Naive thymus-derived CD8-positive, alpha-beta T cell (primary cell): ENCODE measurements around the gene SRPK2. TPM values are rescaled to one million over a fixed set of nuclear protein-coding genes. Genes with fewer than 3 reads are reported as not detected.
"Not testable (repeated sequence)": the region's sequence is repeated elsewhere in the genome, so short reads cannot be mapped to it uniquely, and the experiment has no call there.

Experiments used
- ATAC-seq, 2 donors: fragments of 150-1000 bp; cut with Tn5 transposase in 1 of 2; sonication (Bioruptor Pico), chemical (Tn5 transposase) in 1 of 2; 1 replicate in 1 of 2; 2 replicates in 1 of 2; pipeline ENCODE4 v1.10.0; 2021; ENCODE audit warnings: mild to moderate bottlenecking in 2 of 2, moderate library complexity in 2 of 2
- POLR2A ChIA-PET: fragments of 350-600 bp; sonication (Branson Sonifier 250); formaldehyde crosslinking; loops from one replicate; lab custom pipeline; 2021; ENCODE audit warnings: antibody characterized with exemption; lab: Charles Lee
- DNase-seq, 10 donors: peaks; one replicate each; pipeline versions ENCODE4 v3.0.0 to v3.0.0-alpha.2; 2020 to 2022
- H3K27ac Mint-ChIP-seq, 10 donors: one replicate each; pipeline ENCODE4 v1.8.0; 2020 to 2022; ENCODE audit warnings: mild to moderate bottlenecking in 10 of 10, mixed read lengths in 10 of 10, moderate library complexity in 4 of 10, inconsistent platforms in 1 of 10
- H3K27me3 Mint-ChIP-seq, 5 donors: one replicate each; pipeline ENCODE4 v1.8.0; 2021 to 2022; ENCODE audit warnings: mixed read lengths in 5 of 5
- H3K36me3 Mint-ChIP-seq, 3 donors: one replicate each; pipeline ENCODE4 v1.8.0; 2020 to 2022; ENCODE audit warnings: mixed read lengths in 3 of 3, mild to moderate bottlenecking in 2 of 3, inconsistent platforms in 1 of 3
- H3K4me1 Mint-ChIP-seq, 4 donors: one replicate each; pipeline ENCODE4 v1.8.0; 2021 to 2022; ENCODE audit warnings: mixed read lengths in 4 of 4
- H3K4me3 Mint-ChIP-seq, 10 donors: one replicate each; pipeline ENCODE4 v1.8.0; 2020 to 2022; ENCODE audit warnings: mild to moderate bottlenecking in 10 of 10, mixed read lengths in 10 of 10, moderate library complexity in 6 of 10, inconsistent platforms in 1 of 10
- H3K9me3 Mint-ChIP-seq, 9 donors: one replicate each; pipeline ENCODE4 v1.8.0; 2020 to 2022; ENCODE audit warnings: mixed read lengths in 9 of 9, mild to moderate bottlenecking in 3 of 9, inconsistent platforms in 1 of 9, moderate library complexity in 1 of 9
- polyA plus RNA-seq, 3 donors: library from polyadenylated mRNA; unstranded; fragments of 300-500 nt; fragmentation: Illumina TruSeq; gene quantifications; one replicate each; pipeline ENCODE4 v1.2.3, GENCODE V29; 2021
- total RNA-seq, 8 experiments: library from RNA in 2 of 8; stranded (reverse) in 2 of 8; gene quantifications; one replicate each; pipeline ENCODE4 v1.2.3 and lab custom pipeline; 2021 to 2026

The SRPK2 gene
- total and polyA plus RNA-seq, 5 experiments from 2014 or later: 39.2 to 47.1 (median 40.4) TPM

DNA sequence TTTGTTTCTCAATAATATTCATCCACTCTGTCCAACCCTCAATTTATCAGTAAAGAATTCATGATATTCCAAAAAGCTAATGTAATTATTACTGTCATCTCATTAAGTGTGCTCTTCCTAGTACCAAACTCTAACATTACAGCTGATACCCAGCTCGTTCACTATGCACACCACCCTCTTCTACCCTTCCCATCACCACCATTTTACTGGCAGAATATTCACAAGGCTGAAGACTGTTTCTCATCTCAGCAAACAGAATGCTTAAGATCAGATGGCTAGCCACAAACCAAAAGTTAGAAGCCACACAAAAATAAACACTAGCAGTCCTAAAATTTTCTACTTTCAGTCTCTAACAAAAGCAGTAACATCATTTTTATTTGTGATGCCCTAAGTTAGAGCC, 121.5 kb downstream of the SRPK2 start:
- H3K4me1 Mint-ChIP-seq: peaks cover 26 to 86% (median 65%) of the 10 kb centered on the region in 4 donors
- POLR2A ChIA-PET: interaction anchor here (1.6 kb wide), 1 partner anchor 17 kb away, joined by 4 read pairs; no protein-coding TSS in a partner anchor
- H3K9me3 Mint-ChIP-seq: no peaks in the 10 kb centered on the region
- H3K4me3 Mint-ChIP-seq: peak overlapping the region; percentile 53 to 93 (median 82)
- H3K27me3 Mint-ChIP-seq: no peaks in the 10 kb centered on the region
- peak in 2 of 10 donors; percentile 6 to 15 for DNase-seq
- H3K27ac Mint-ChIP-seq: peak overlapping the region; percentile 13 to 93 (median 76)
- peaks cover 0 to 4% (median 0%) of the 10 kb centered on the region in 3 donors for H3K36me3 Mint-ChIP-seq
- peak in 1 of 2 donors; percentile 32 for ATAC-seq

DNA sequence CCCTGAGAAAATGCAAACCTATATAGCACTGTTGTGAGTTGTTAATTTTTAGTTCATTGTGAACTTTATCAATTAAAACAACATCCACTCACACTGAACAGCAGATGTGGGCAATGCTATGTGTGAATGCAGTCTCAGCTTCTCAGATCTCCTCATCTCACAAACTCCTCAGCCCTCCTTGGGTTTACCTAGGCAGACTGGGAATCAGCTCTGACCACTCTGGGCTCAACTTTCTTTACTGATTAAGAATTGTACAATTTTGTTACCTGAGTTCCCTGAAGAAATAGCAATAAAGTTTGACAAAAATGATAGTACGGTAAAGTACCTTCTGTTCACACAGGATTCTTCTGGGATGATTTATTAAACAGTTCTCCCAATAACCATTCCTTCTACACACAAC, 124.0 kb downstream of the SRPK2 start:
- no peaks in the 10 kb centered on the region for H3K27me3 Mint-ChIP-seq
- H3K36me3 Mint-ChIP-seq: peaks cover 0 to 7% (median 5%) of the 10 kb centered on the region in 3 donors
- H3K27ac Mint-ChIP-seq: peak overlapping the region in 1 of 10 donors; percentile 72
- DNase-seq (no peak), ATAC-seq (no peak)
- POLR2A ChIA-PET: no interaction called here
- peaks cover 0 to 7% (median 0%) of the 10 kb centered on the region in 9 donors for H3K9me3 Mint-ChIP-seq
- peak overlapping the region in 1 of 10 donors; percentile 16 for H3K4me3 Mint-ChIP-seq
- H3K4me1 Mint-ChIP-seq: peaks cover 25 to 72% (median 55%) of the 10 kb centered on the region in 4 donors

DNA sequence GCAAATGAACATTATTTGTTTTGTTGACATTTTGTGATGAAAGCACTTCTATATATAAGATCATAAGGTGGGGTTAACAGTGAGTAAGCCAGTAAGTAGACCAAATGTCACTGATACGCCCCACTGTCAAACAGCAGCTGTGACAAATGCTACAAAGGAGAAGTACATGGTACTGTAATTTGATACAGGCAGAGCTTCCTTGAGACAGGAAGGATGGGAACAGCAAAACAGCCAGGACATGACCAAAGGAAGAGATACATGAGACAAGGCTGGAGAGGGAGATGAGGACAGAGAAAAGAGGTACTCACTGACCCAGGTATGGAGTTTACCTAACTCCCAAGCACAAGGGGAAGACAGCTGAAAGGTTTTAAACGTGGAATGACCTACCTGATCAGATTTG, 127.0 kb downstream of the SRPK2 start:
- POLR2A ChIA-PET: no interaction called here
- no peak for DNase-seq
- ATAC-seq: no peak
- Mint-ChIP-seq H3K36me3 (peaks cover 0 to 8% (median 6%) of the 10 kb centered on the region in 3 donors), H3K9me3 (peaks cover 0 to 14% (median 0%) of the 10 kb centered on the region in 9 donors), H3K4me1 (peaks cover 30 to 81% (median 65%) of the 10 kb centered on the region in 4 donors), H3K4me3 (no peak overlapping the region), H3K27me3 (no peaks in the 10 kb centered on the region), H3K27ac (peak overlapping the region in 7 of 10 donors; percentile 8 to 41 (median 26))

DNA sequence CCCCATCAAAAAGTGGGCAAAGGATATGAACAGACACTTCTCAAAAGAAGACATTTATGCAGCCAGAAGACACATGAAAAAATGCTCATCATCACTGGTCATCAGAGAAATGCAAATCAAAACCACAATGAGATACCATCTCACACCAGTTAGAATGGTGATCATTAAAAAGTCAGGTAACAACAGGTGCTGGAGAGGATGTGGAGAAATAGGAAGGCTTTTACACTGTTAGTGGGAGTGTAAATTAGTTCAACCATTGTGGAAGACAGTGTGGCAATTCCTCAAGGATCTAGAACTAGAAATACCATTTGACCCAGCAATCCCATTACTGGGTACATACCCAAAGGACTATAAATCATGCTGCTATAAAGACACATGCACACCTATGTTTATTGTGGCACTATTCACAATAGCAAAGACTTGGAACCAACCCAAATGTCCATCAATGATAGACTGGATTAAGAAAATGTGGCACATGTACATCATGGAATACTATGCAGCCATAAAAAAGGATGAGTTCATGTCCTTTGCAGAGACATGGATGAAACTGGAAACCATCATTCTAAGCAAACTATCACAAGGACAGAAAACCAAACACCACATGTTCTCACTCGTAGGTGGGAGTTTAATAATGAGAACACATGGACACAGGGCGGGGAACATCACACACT, 128.4 kb downstream of the SRPK2 start:
- Mint-ChIP-seq H3K4me3 (peak overlapping the region in 2 of 10 donors; percentile 11 to 59), H3K4me1 (peaks cover 27 to 77% (median 65%) of the 10 kb centered on the region in 4 donors), H3K9me3 (peaks cover 0 to 14% (median 0%) of the 10 kb centered on the region in 9 donors)
- H3K27me3 Mint-ChIP-seq, POLR2A ChIA-PET, ATAC-seq, H3K36me3 Mint-ChIP-seq, DNase-seq, H3K27ac Mint-ChIP-seq: not testable (repeated sequence)

DNA sequence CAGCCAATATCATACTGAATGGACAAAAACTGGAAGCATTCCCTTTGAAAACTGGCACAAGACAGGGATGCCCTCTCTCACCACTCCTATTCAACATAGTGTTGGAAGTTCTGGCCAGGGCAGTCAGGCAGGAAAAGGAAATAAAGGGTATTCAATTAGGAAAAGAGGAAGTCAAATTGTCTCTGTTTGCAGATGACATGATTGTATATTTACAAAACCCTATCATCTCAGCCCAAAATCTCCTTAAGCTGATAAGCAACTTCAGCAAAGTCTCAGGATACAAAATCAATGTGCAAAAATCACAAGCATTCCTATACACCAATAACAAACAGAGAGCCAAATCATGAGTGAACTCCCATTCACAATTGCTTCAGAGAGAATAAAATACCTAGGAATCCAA, 129.8 kb downstream of the SRPK2 start:
- H3K36me3 Mint-ChIP-seq, H3K27me3 Mint-ChIP-seq, H3K4me3 Mint-ChIP-seq, DNase-seq, ATAC-seq, POLR2A ChIA-PET: not testable (repeated sequence)
- peak overlapping the region in 1 of 10 donors; percentile 15 for H3K27ac Mint-ChIP-seq
- H3K4me1 Mint-ChIP-seq: peaks cover 18 to 70% (median 60%) of the 10 kb centered on the region in 4 donors
- H3K9me3 Mint-ChIP-seq: peaks cover 0 to 14% (median 0%) of the 10 kb centered on the region in 9 donors

DNA sequence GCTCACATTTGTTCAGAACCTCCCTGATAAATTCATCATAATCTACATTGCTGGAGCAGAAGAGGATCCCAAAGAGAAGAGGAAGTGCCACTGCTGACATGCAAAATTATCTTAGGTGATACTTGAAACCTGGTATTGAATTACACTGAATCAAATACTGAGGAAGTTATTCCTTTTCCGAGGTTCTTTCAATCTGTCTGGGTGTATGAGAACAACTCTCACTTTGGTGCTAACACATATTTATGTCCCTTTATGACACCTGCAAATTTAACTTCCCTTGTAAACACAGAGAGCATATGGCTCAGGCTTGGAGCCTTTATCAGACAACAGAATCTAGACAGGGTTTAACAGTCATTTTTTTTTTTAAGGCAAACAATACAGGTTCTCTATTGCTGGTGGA, 131.4 kb downstream of the SRPK2 start:
- Mint-ChIP-seq H3K4me3 (peak overlapping the region in 3 of 10 donors; percentile 14 to 19 (median 14)), H3K27me3 (no peaks in the 10 kb centered on the region), H3K4me1 (peaks cover 22 to 71% (median 59%) of the 10 kb centered on the region in 4 donors), H3K9me3 (peaks cover 0 to 14% (median 0%) of the 10 kb centered on the region in 9 donors), H3K27ac (peak overlapping the region in 4 of 10 donors; percentile 5 to 55 (median 40)), H3K36me3 (peaks cover 0 to 8% (median 2%) of the 10 kb centered on the region in 3 donors)
- ATAC-seq (no peak), DNase-seq (no peak)
- POLR2A ChIA-PET: interaction anchor here (0.7 kb wide), 1 partner anchor 1938 kb away, joined by 3 read pairs; no protein-coding TSS in a partner anchor

DNA sequence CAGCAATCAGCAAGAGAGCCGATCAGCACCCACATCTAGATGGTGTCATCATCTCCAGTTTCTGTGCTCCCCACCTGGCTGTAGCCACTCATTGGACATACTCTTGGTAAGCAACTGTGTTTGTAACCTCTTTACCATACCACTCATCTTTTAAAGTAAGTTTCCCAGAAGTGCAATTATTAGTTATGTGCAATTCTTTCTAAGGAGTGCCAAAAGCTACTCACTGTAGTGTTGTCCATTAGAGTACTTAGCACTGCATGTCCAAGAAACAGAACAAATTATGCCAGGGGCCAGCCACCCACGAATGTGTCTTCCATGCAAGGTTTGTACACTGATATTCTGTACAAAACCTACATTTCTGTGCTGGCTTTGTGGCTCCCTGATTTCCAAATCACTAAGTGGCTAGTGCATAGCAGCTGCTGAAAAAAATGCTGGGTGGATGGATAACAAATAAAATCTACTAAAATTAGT, 131.9 kb downstream of the SRPK2 start:
- Mint-ChIP-seq H3K27me3 (no peaks in the 10 kb centered on the region), H3K27ac (peak overlapping the region in 2 of 10 donors; percentile 28 to 48), H3K36me3 (peaks cover 0 to 8% (median 2%) of the 10 kb centered on the region in 3 donors), H3K9me3 (peaks cover 0 to 14% (median 0%) of the 10 kb centered on the region in 9 donors), H3K4me1 (peaks cover 26 to 73% (median 61%) of the 10 kb centered on the region in 4 donors), H3K4me3 (peak overlapping the region in 1 of 10 donors; percentile 19)
- POLR2A ChIA-PET: no interaction called here
- no peak for ATAC-seq
- no peak for DNase-seq

DNA sequence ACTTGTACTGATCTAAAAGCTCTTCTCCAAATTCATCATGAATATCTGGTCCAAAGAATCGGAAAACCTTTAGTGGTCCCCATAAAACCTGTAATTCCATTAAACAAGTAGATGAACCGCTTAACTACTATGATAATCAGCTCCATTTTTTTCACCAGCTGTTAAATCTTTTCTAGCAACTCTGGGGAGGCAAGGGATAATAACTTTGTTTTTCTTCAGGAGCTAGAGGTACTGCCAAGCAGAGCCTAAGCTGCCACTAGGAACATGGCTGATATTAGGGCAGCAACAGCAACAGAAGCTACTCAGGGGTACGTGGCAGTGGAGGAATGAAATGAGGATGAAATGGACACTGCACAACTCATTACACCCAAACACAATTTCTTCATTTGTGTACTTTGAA, 138.0 kb downstream of the SRPK2 start:
- Mint-ChIP-seq H3K4me3 (no peak overlapping the region), H3K4me1 (peaks cover 13 to 43% (median 41%) of the 10 kb centered on the region in 4 donors), H3K9me3 (no peaks in the 10 kb centered on the region), H3K36me3 (peaks cover 0 to 4% (median 2%) of the 10 kb centered on the region in 3 donors), H3K27ac (peak overlapping the region in 2 of 10 donors; percentile 11 to 46), H3K27me3 (no peaks in the 10 kb centered on the region)
- DNase-seq (no peak), ATAC-seq (no peak)
- POLR2A ChIA-PET: no interaction called here

DNA sequence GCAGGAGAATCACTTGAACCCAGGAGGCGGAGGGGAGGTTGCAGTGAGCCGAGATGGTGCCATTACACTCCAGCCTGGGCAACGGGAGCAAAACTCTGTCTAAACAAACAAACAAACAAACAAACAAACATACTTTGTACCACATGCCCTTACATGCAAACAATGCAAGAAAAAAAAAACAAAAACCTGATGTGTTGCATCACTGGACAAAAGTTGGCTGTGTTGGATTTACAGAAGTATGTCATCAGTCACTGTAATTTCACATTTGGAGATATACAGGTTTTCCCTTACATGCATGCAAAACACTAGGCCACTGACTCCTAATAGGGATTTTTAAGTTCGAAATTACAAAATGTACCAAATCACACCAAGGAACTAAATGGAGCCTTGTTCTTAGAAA, 138.5 kb downstream of the SRPK2 start:
- Mint-ChIP-seq H3K27ac (no peak overlapping the region), H3K27me3 (no peaks in the 10 kb centered on the region), H3K9me3 (no peaks in the 10 kb centered on the region), H3K36me3 (peaks cover 0 to 4% (median 2%) of the 10 kb centered on the region in 3 donors), H3K4me1 (peaks cover 12 to 41% (median 38%) of the 10 kb centered on the region in 4 donors), H3K4me3 (no peak overlapping the region)
- no peak for DNase-seq
- no peak for ATAC-seq
- POLR2A ChIA-PET: no interaction called here

DNA sequence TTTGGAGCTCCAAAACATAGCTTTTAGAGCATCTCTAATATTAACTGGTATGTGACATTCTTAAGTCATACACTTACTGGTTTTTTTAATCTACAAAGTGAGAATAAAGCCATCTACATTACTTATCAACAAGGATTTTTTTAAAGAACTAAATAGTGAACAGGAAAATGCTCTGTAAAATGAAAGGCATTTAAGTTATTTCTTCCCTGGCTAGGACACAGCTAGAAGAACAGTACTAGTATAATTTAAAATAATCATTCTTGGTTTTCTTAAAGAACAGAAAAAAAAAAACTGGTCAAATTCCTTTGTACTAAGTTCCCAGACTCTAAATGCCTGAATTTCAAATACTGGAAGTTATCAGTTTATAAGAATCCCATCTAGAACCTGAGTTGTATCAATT, 139.5 kb downstream of the SRPK2 start:
- H3K27ac Mint-ChIP-seq: no peak overlapping the region

DNA sequence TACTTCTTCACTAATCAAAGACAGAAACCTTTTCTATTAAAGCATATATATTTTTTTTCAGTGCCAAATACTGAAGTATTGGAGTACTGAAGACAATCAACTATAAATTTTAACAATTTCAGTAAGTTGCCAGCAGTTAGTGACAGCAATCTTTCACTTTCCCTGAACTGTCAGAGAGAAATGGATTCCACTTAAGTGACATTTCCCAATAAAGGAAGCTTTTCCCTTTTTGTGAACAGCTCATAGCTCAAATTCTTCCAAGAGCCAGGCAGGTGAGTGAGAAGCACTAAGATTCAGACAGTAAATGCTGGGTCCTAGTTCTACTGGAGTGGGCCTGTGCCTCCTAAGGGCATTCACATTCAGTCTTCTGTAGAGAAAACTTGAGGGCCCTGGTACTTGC, 142.0 kb downstream of the SRPK2 start:
- no peak for DNase-seq
- POLR2A ChIA-PET: no interaction called here
- peaks cover 12 to 34% (median 27%) of the 10 kb centered on the region in 4 donors for H3K4me1 Mint-ChIP-seq
- no peak overlapping the region for H3K4me3 Mint-ChIP-seq
- no peaks in the 10 kb centered on the region for H3K9me3 Mint-ChIP-seq
- no peak for ATAC-seq
- H3K27me3 Mint-ChIP-seq: no peaks in the 10 kb centered on the region
- H3K36me3 Mint-ChIP-seq: peaks cover 0 to 11% (median 10%) of the 10 kb centered on the region in 3 donors
- H3K27ac Mint-ChIP-seq: peak overlapping the region in 1 of 10 donors; percentile 40

More for the DNA sequence above, 139.5 kb downstream of the SRPK2 start:
- POLR2A ChIA-PET: no interaction called here
- Mint-ChIP-seq H3K9me3 (no peaks in the 10 kb centered on the region), H3K4me1 (peaks cover 11 to 38% (median 35%) of the 10 kb centered on the region in 4 donors), H3K36me3 (peaks cover 0 to 4% (median 2%) of the 10 kb centered on the region in 3 donors), H3K27me3 (no peaks in the 10 kb centered on the region), H3K4me3 (no peak overlapping the region)
- DNase-seq (no peak), ATAC-seq (no peak)

DNA sequence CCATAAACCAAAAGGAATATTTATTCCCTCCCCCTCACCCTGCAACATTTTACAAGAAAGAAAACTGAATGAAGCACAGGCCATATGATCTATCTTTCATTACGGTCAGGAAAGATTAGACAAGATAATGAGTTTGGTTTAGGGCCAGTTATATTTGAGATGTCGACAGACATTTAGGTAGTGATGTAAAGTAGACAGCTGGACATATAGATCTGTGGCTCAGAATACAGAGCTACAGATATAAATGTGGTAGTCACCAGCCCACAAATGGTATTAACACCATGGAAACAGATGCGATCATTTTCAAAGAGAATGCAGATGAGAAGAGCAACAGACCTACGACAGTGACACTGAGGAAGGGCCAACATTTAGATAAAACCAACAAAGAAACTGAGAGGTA, 142.5 kb downstream of the SRPK2 start:
- ATAC-seq: no peak
- no peak for DNase-seq
- Mint-ChIP-seq H3K4me3 (no peak overlapping the region), H3K9me3 (no peaks in the 10 kb centered on the region), H3K36me3 (peaks cover 0 to 11% (median 10%) of the 10 kb centered on the region in 3 donors), H3K27me3 (no peaks in the 10 kb centered on the region), H3K4me1 (peaks cover 16 to 34% (median 27%) of the 10 kb centered on the region in 4 donors), H3K27ac (no peak overlapping the region)
- POLR2A ChIA-PET: no interaction called here
